PC-3 (cell line): Measurements from ENCODE around the gene MAN2A2. TPM values are rescaled to one million over a fixed set of nuclear protein-coding genes. Genes with fewer than 3 reads are reported as not detected.

ENCODE experiments used
- ATAC-seq: fragments of 200-7000 bp; cut with Tn5 transposase; 2 replicates; pipeline ENCODE4 v1.9.1; 2020; ENCODE audit warnings: mild to moderate bottlenecking, moderate library complexity
- BruUV-seq: library from RNA; stranded (reverse); fragments of 400-500 nt; replicated peaks from 2 replicates; lab custom pipeline; 2021; lab: Mats Ljungman, UMichigan
- CTCF ChIA-PET: fragments of 300-600 bp; sonication (Branson Sonifier 250); formaldehyde crosslinking; loops from one replicate; lab custom pipeline; 2022; ENCODE audit warnings: antibody characterized with exemption; lab: Charles Lee
- POLR2A ChIA-PET: fragments of 300-600 bp; sonication (Branson Sonifier 250); formaldehyde crosslinking; loops from one replicate; lab custom pipeline; 2022; ENCODE audit warnings: antibody characterized with exemption; ENCODE audit not compliant: unreplicated experiment; lab: Charles Lee
- DNase-seq: peaks from one replicate; pipeline ENCODE4 v3.0.0-alpha.2; 2015
- H2AFZ ChIP-seq: fragments of 300-600 bp; sonication (generic); 2 replicates; pipeline ENCODE4 v1.6.0; 2016; ENCODE audit warnings: antibody characterized with exemption, low read length
- H3F3A ChIP-seq: fragments of 300-600 bp; sonication (generic); one replicate; pipeline ENCODE4 v1.6.0; 2017; ENCODE audit warnings: antibody characterized with exemption, low read length, control low read depth, mild to moderate bottlenecking; ENCODE audit not compliant: unreplicated experiment
- H3K27ac ChIP-seq: fragments of 300-600 bp; sonication (generic); 2 replicates; pipeline ENCODE4 v1.5.1; 2016; ENCODE audit warnings: mild to moderate bottlenecking, low read length
- H3K27me3 ChIP-seq: fragments of 300-600 bp; sonication (generic); 2 replicates; pipeline ENCODE4 v1.6.1; 2016; ENCODE audit warnings: low read length, mixed read lengths
- H3K36me3 ChIP-seq: fragments of 300-600 bp; sonication (generic); 2 replicates; pipeline ENCODE4 v1.6.1; 2016; ENCODE audit warnings: low read depth, mixed run types, low read length, mixed read lengths
- H3K4me1 ChIP-seq: fragments of 300-600 bp; sonication (generic); 2 replicates; pipeline ENCODE4 v1.5.1; 2016; ENCODE audit warnings: low read length; ENCODE audit not compliant: insufficient read depth
- H3K4me2 ChIP-seq: fragments of 300-600 bp; sonication (generic); 2 replicates; pipeline ENCODE4 v1.6.0; 2016; ENCODE audit warnings: low read length
- H3K4me3 ChIP-seq: fragments of 300-600 bp; sonication (generic); 2 replicates; pipeline ENCODE4 v1.5.1; 2016; ENCODE audit warnings: mild to moderate bottlenecking, low read length, mixed read lengths
- H3K79me2 ChIP-seq: fragments of 300-600 bp; sonication (generic); 2 replicates; pipeline ENCODE4 v1.6.1; 2017; ENCODE audit warnings: low read length, mixed read lengths
- H3K9ac ChIP-seq: fragments of 300-600 bp; sonication (generic); 2 replicates; pipeline ENCODE4 v1.6.0; 2016; ENCODE audit warnings: mild to moderate bottlenecking, low read length
- H3K9me2 ChIP-seq: fragments of 300-600 bp; sonication (generic); replicated peaks from 2 replicates; pipeline ENCODE4 v1.6.1; 2016; ENCODE audit warnings: mixed run types, low read length, mixed read lengths
- H3K9me3 ChIP-seq: fragments of 300-600 bp; sonication (generic); 2 replicates; pipeline ENCODE4 v1.6.1; 2016; ENCODE audit warnings: low read length, mixed read lengths
- H4K20me1 ChIP-seq: fragments of 300-600 bp; sonication (generic); 2 replicates; pipeline ENCODE4 v1.6.1; 2016; ENCODE audit warnings: low read length, mixed read lengths
- EZH2 ChIP-seq: fragments of 300-600 bp; sonication (generic); IDR thresholded peaks from one replicate; pipeline ENCODE4 v1.6.1; 2017; ENCODE audit warnings: antibody characterized with exemption, mild to moderate bottlenecking, low read length; ENCODE audit not compliant: unreplicated experiment
- EZH2phosphoT487 ChIP-seq: fragments of 300-600 bp; sonication (generic); IDR thresholded peaks from 2 replicates; pipeline ENCODE4 v1.6.1; 2018; ENCODE audit warnings: mild to moderate bottlenecking, antibody characterized with exemption, low read length, borderline replicate concordance
- intact Hi-C: fragments of 100-400 bp; cut with micrococcal nuclease; formaldehyde crosslinking; loops from 2 replicates; pipeline ENCODE4 v1.9.0; 2023
- total RNA-seq: library from RNA; depleted of rRNA; stranded (reverse); fragments of >200 nt; gene quantifications from 2 replicates; pipeline ENCODE4 v1.2.3, GENCODE V29; 2014
- TF ChIP-seq, protein P1 (sequence below): fragments of 300-600 bp; sonication (generic); conservative IDR thresholded peaks from 2 replicates; pipeline ENCODE4 v1.5.1; 2017; ENCODE audit warnings: antibody characterized with exemption, low read depth, mild to moderate bottlenecking, low read length

The MAN2A2 gene
- total RNA-seq, 1 experiment from 2014 or later: 19.8 TPM

- Histone ChIP-seq H3K27ac (no peak overlapping the region), H3K4me1 (peaks cover 21% of the 10 kb centered on the region), H3K9ac (no peak overlapping the region), H3F3A (no peaks in the 10 kb centered on the region), H3K9me2 (no peaks in the 10 kb centered on the region), H3K27me3 (no peaks in the 10 kb centered on the region), H3K79me2 (no peaks in the 10 kb centered on the region), H3K4me2 (no peak overlapping the region), H3K4me3 (no peak overlapping the region), H3K9me3 (no peaks in the 10 kb centered on the region), H4K20me1 (no peaks in the 10 kb centered on the region), H3K36me3 (no peaks in the 10 kb centered on the region), H2AFZ (no peak overlapping the region)
- DNase-seq: no peak
- no TSS peak for BruUV-seq
- no peak for ATAC-seq
- intact Hi-C loops: no loop called here
- TF ChIP-seq EZH2phosphoT487: no peak
- TF ChIP-seq, protein P1, sequence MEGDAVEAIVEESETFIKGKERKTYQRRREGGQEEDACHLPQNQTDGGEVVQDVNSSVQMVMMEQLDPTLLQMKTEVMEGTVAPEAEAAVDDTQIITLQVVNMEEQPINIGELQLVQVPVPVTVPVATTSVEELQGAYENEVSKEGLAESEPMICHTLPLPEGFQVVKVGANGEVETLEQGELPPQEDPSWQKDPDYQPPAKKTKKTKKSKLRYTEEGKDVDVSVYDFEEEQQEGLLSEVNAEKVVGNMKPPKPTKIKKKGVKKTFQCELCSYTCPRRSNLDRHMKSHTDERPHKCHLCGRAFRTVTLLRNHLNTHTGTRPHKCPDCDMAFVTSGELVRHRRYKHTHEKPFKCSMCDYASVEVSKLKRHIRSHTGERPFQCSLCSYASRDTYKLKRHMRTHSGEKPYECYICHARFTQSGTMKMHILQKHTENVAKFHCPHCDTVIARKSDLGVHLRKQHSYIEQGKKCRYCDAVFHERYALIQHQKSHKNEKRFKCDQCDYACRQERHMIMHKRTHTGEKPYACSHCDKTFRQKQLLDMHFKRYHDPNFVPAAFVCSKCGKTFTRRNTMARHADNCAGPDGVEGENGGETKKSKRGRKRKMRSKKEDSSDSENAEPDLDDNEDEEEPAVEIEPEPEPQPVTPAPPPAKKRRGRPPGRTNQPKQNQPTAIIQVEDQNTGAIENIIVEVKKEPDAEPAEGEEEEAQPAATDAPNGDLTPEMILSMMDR: no peak
- TF ChIP-seq EZH2: no peak
- CTCF ChIA-PET: no interaction called here
- POLR2A ChIA-PET: no interaction called here
These were observed 45.8 kb upstream of the MAN2A2 start for GRCh38 chr15:90857337-90857736.

DNA sequence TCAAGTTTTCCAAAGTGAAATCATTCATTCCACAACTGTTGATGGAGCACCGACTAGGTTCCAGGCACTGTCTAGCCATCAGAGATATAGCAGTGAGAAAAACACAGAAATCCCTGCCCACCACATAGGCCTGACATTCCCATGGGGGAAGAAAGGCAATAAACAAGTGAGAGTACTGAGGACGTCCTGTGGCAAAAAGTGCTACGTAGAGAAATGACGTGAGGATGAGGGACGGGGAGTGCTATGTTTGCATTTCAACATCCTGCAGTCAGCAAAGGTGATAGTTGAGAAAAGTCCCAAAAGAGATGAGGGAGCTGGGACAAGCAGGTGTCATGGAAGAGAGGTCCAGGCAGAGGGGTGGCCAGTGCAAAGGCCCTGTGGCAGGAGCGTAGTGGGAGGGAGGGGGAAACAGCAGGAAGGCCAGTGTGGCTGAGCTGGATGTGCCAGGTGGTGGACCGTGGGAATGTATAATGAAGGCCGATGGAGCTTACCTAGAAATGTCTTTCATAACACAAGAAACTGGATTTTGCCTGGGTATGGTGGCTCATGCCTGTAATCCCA lies 45.1 kb upstream of the MAN2A2 start:
- ChIA-PET POLR2A (no interaction called here), CTCF (no interaction called here)
- no peak for DNase-seq
- H3K4me2 ChIP-seq: no peak overlapping the region
- no TSS peak for BruUV-seq
- H3K9me2 ChIP-seq: no peaks in the 10 kb centered on the region
- H2AFZ ChIP-seq: no peak overlapping the region
- H3K27ac ChIP-seq: no peak overlapping the region
- no peaks in the 10 kb centered on the region for H3K36me3 ChIP-seq
- H3K4me3 ChIP-seq: no peak overlapping the region
- TF ChIP-seq EZH2phosphoT487 (no peak), EZH2 (no peak)
- no peaks in the 10 kb centered on the region for H3K9me3 ChIP-seq
- H4K20me1 ChIP-seq: no peaks in the 10 kb centered on the region
- intact Hi-C loops: no loop called here
- no peaks in the 10 kb centered on the region for H3F3A ChIP-seq
- no peaks in the 10 kb centered on the region for H3K27me3 ChIP-seq
- H3K9ac ChIP-seq: no peak overlapping the region
- no peak for ATAC-seq
- peaks cover 20% of the 10 kb centered on the region for H3K4me1 ChIP-seq
- no peaks in the 10 kb centered on the region for H3K79me2 ChIP-seq

GRCh38 chr15:90859234-90860131 lies 43.6 kb upstream of the MAN2A2 start:
- Histone ChIP-seq H3K27me3 (no peaks in the 10 kb centered on the region), H3F3A (no peaks in the 10 kb centered on the region), H3K9me2 (no peaks in the 10 kb centered on the region), H3K27ac (no peak overlapping the region), H2AFZ (no peak overlapping the region), H3K36me3 (no peaks in the 10 kb centered on the region), H3K4me1 (peaks cover 35% of the 10 kb centered on the region), H3K4me2 (no peak overlapping the region), H3K79me2 (no peaks in the 10 kb centered on the region), H4K20me1 (no peaks in the 10 kb centered on the region), H3K4me3 (no peak overlapping the region), H3K9me3 (no peaks in the 10 kb centered on the region), H3K9ac (no peak overlapping the region)
- TF ChIP-seq EZH2 (no peak), EZH2phosphoT487 (no peak)
- TF ChIP-seq, protein P1: no peak
- ChIA-PET POLR2A (no interaction called here), CTCF (interaction anchor here (0.5 kb wide), 1 partner anchor 218 kb away, joined by 5 read pairs; no protein-coding TSS in a partner anchor)
- no peak for ATAC-seq
- intact Hi-C loops: no loop called here
- no TSS peak for BruUV-seq
- DNase-seq: no peak
